ENCODE results near the gene PPP1R7.

Gene PPP1R7

GRCh38 chr2:241148891-241149674 lies 1.2 kb upstream of the PPP1R7 start, which contains the start of gene PASK:
PASK (minus strand) TSS chr2:241149472; CDS start chr2:241143032, 6,440 bp downstream.
- Histone ChIP-seq H3K27ac (peak within 1 kb of the TSS; percentile 73 to 87), H3K4me3 (peak within 1 kb of the TSS; percentile 93)
- TF ChIP-seq, protein P1, sequence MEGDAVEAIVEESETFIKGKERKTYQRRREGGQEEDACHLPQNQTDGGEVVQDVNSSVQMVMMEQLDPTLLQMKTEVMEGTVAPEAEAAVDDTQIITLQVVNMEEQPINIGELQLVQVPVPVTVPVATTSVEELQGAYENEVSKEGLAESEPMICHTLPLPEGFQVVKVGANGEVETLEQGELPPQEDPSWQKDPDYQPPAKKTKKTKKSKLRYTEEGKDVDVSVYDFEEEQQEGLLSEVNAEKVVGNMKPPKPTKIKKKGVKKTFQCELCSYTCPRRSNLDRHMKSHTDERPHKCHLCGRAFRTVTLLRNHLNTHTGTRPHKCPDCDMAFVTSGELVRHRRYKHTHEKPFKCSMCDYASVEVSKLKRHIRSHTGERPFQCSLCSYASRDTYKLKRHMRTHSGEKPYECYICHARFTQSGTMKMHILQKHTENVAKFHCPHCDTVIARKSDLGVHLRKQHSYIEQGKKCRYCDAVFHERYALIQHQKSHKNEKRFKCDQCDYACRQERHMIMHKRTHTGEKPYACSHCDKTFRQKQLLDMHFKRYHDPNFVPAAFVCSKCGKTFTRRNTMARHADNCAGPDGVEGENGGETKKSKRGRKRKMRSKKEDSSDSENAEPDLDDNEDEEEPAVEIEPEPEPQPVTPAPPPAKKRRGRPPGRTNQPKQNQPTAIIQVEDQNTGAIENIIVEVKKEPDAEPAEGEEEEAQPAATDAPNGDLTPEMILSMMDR (IDR thresholded peaks at IDR 0.05) = no peak
- DNase-seq (ENCODE audit: low spot score) = peak; percentile 92

- Histone ChIP-seq H3K27ac (peak overlapping the region in 1 of 2 donors; percentile 61), H3K4me3 (peak overlapping the region; percentile 93)
- DNase-seq (ENCODE audit: low spot score) = no peak
- TF ChIP-seq, protein P1 (IDR thresholded peaks at IDR 0.05) = no peak
Measured at GRCh38 chr2:241149675-241149924, 667 bp upstream of the PPP1R7 start.

DNA sequence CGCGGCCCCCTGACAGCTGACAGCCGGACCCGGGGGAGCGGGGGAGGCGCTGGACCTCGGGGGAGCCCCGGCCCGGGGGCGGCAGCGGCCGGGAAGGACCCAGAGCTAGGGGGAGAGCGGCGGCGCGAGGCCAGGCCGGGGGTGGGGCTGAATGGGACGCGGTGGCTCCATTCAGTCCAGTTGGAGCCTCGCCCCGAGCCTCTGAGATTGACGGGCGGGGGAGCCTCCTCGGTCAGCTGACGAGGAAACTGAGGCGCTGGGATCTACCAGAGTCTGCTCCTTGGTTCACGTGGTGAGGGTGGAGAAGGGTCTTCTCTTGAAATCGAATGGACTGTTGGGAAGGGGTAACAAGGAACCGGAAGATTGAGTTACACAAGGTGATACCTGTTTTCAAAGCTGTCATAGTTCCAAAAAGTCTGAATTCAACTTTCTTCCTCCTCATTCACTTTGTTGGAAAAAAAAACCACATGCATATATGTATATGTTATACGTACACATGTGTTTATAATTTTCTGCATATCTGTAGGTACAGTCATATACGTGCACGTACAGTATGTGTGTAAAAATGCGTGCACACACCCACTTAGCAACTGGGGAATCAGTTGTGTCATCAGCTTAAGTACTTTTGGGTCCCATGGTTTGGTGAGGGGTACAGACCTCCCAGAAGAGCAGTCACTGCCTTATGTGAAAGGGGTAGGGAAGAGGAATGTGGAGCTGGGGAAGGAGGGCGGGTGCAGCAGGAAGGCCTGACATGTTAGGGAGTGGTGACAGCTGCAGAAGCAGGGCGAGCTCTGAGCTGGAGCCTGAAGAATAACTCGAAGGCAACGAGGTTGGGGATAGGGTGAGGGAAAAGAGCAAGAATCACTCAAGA lies 628 bp downstream of the PPP1R7 start:
- H3K4me3 ChIP-seq = peak overlapping the region; percentile 93
- H3K27ac ChIP-seq = peak overlapping the region; percentile 73 to 87
- TF ChIP-seq, protein P1 (IDR thresholded peaks at IDR 0.05) = no peak
- no peak for DNase-seq (ENCODE audit: low spot score)

DNA sequence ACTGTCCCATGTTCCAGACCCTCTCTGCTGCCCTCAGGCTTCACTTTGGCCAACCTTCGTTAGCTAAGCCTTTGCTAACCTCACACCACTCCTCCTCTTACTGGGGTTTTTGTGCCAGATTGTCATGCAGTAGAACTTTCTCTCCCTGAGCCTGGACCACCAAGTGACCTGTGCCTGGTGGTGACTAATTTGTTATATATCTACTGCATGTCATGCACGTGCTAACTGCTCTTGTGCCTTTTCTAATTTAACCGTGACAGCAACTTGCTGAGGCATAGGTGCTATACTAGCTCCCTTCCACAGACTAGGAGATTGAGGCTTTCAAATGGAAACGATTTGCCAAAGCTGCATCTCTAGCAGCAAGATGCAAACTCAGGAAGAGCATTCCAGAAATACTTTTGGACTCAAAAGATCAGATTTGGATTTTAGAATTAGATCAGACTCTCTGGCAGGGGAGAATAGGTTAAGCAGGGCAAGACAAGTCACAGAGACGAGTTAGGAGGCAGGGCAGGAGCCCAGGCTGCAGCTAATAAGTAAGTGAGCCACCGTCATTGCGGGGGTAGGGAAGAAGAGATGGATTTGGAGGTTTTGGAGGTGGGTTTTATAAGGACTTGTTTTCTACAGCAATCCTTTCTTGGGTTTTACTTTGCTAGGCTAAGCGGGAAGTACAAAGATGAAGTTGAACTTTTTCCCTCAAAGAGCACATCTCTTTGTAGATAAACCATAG lies 1.8 kb downstream of the PPP1R7 start:
- DNase-seq (ENCODE audit: low spot score) = no peak
- Histone ChIP-seq H3K4me3 (no peak overlapping the region), H3K27ac (no peak overlapping the region)
- TF ChIP-seq, protein P1 (IDR thresholded peaks at IDR 0.05) = no peak

- DNase-seq (ENCODE audit: low spot score) = no peak
- TF ChIP-seq, protein P1 (IDR thresholded peaks at IDR 0.05) = no peak
- Histone ChIP-seq H3K4me3 (no peak overlapping the region), H3K27ac (no peak overlapping the region)
Measured at GRCh38 chr2:241153616-241154015, 3.3 kb downstream of the PPP1R7 start.

- TF ChIP-seq, protein P1 (IDR thresholded peaks at IDR 0.05) = no peak
- H3K27ac ChIP-seq = no peak overlapping the region
- no peak overlapping the region for H3K4me3 ChIP-seq
- no peak for DNase-seq (ENCODE audit: low spot score)
Measured at GRCh38 chr2:241154915-241155314, 4.6 kb downstream of the PPP1R7 start.
